NT2/D1 (cell line): ENCODE results near the gene NUP62CL.

Experiments used
- DNase-seq: peaks from one replicate; pipeline ENCODE4 v3.0.0-alpha.2; 2011; ENCODE audit warnings: low read depth, low spot score
- H3K27me3 ChIP-seq: 2 replicates; pipeline ENCODE4 v1.6.0; 2011; ENCODE audit warnings: mild to moderate bottlenecking; ENCODE audit not compliant: insufficient read length, insufficient read depth
- H3K36me3 ChIP-seq: 2 replicates; pipeline ENCODE4 v1.6.1; 2011; ENCODE audit warnings: mild to moderate bottlenecking, low read length, mixed read lengths; ENCODE audit not compliant: insufficient read depth, insufficient read length
- H3K4me1 ChIP-seq: 2 replicates; pipeline ENCODE4 v1.5.1; 2011; ENCODE audit not compliant: insufficient read depth, insufficient read length
- H3K4me3 ChIP-seq: 2 replicates; pipeline ENCODE4 v1.5.1; 2011; ENCODE audit warnings: low read depth; ENCODE audit not compliant: insufficient read length
- H3K9ac ChIP-seq: 2 replicates; pipeline ENCODE4 v1.6.0; 2011; ENCODE audit warnings: low read depth; ENCODE audit not compliant: insufficient read length
- H3K9me3 ChIP-seq: 2 replicates; pipeline ENCODE4 v1.5.1; 2011; ENCODE audit warnings: mild to moderate bottlenecking, low read length; ENCODE audit not compliant: insufficient read depth
- SUZ12 ChIP-seq: IDR thresholded peaks from 2 replicates; pipeline ENCODE4 v1.6.1; 2011; ENCODE audit not compliant: insufficient read length, insufficient read depth; ENCODE audit errors: extremely low read depth
- YY1 ChIP-seq: IDR thresholded peaks from 2 replicates; pipeline ENCODE4 v1.6.1; 2011; ENCODE audit not compliant: insufficient read length, insufficient read depth
- ZNF274 ChIP-seq: IDR thresholded peaks from 2 replicates; pipeline ENCODE4 v1.6.1; 2011; ENCODE audit warnings: mild to moderate bottlenecking, low read depth, low read length

NUP62CL gene, protein sequence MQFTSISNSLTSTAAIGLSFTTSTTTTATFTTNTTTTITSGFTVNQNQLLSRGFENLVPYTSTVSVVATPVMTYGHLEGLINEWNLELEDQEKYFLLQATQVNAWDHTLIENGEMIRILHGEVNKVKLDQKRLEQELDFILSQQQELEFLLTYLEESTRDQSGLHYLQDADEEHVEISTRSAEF

GRCh38 chrX:107205770-107206696 lies at the start of gene NUP62CL, which contains the start of gene DNAAF6:
TSS of gene NUP62CL (minus strand) at chrX:107206433. CDS start at chrX:107175146, 31,287 bp downstream.
TSS of gene DNAAF6 (plus strand) at chrX:107206611. CDS start at chrX:107212876, 6,265 bp downstream.
- Histone ChIP-seq H3K4me1 (no peaks in the 10 kb centered on the region), H3K9me3 (no peaks in the 10 kb centered on the region), H3K36me3 (no peaks in the 10 kb centered on the region), H3K27me3 (no peaks in the 10 kb centered on the region), H3K9ac (peak within 1 kb of the TSS; percentile 76), H3K4me3 (peak within 1 kb of the TSS; percentile 78)
- TF ChIP-seq ZNF274: no peak
- TF ChIP-seq YY1: no peak
- no peak for TF ChIP-seq SUZ12
- peak; percentile 88 for DNase-seq

DNA sequence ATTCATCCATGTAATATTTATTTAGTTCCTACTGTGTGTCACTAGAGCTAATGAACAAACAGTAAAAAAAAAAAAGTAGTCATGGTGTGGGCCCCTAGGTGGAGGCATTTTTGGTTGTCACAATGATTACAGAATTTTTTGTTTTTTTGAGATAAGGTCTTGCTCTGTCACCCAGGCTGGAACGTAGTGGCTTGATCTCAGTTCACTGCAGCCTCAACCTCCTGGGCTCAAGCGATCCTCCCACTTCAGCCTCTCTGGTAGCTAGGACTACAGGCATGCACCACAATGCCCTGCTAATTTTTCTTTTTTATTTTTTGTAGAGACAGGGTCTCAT lies 22.2 kb upstream of the NUP62CL start:
- no peak overlapping the region for H3K4me3 ChIP-seq
- no peaks in the 10 kb centered on the region for H3K36me3 ChIP-seq
- no peaks in the 10 kb centered on the region for H3K4me1 ChIP-seq
- DNase-seq: no peak
- H3K9ac ChIP-seq: no peak overlapping the region
- TF ChIP-seq ZNF274 (no peak), SUZ12 (no peak), YY1 (no peak)
- no peaks in the 10 kb centered on the region for H3K9me3 ChIP-seq
- H3K27me3 ChIP-seq: no peaks in the 10 kb centered on the region

DNA sequence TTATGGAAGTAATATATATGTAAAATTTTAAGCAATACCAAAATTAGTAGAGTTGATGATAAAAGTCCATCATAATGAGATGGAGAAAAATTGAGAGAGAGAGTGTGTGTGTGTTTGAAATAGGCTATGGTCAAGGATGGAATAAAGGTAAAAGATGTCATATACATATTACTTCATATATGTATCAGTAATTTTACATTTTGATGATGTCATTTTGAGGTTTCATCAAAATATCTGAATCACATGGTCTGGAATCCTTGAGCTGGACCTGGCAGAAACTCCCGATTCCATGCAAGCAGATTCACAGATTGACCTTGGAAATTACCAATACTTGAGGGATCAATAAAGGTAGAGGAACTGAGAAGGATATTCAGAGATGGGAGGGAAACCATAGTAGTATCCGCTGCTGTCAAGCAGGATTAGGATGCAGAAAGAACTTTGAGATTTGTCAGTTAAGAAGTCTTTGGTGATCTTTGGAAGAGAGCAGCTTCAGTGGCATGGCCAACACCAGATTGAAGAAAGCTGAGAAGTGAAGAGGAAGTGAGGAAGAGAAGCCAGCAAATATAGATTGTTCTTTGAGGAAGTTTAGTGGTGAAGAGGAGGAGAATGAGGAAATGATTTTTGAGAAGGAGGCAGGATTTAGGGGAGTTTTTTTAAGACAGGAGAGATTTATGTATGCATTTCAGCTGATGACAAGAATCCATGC lies 21.7 kb upstream of the NUP62CL start:
- H3K27me3 ChIP-seq: no peaks in the 10 kb centered on the region
- no peak for TF ChIP-seq ZNF274
- no peak for TF ChIP-seq YY1
- TF ChIP-seq SUZ12: no peak
- DNase-seq: no peak
- no peak overlapping the region for H3K4me3 ChIP-seq
- no peak overlapping the region for H3K9ac ChIP-seq
- no peaks in the 10 kb centered on the region for H3K36me3 ChIP-seq
- no peaks in the 10 kb centered on the region for H3K9me3 ChIP-seq
- no peaks in the 10 kb centered on the region for H3K4me1 ChIP-seq

- H3K36me3 ChIP-seq: no peaks in the 10 kb centered on the region
- TF ChIP-seq ZNF274: no peak
- no peak for TF ChIP-seq SUZ12
- no peak for TF ChIP-seq YY1
- H3K27me3 ChIP-seq: no peaks in the 10 kb centered on the region
- no peaks in the 10 kb centered on the region for H3K9me3 ChIP-seq
- no peak overlapping the region for H3K9ac ChIP-seq
- no peak for DNase-seq
- H3K4me1 ChIP-seq: no peaks in the 10 kb centered on the region
- no peak overlapping the region for H3K4me3 ChIP-seq
Observed at GRCh38 chrX:107226757-107227156, 20.5 kb upstream of the NUP62CL start.

DNA sequence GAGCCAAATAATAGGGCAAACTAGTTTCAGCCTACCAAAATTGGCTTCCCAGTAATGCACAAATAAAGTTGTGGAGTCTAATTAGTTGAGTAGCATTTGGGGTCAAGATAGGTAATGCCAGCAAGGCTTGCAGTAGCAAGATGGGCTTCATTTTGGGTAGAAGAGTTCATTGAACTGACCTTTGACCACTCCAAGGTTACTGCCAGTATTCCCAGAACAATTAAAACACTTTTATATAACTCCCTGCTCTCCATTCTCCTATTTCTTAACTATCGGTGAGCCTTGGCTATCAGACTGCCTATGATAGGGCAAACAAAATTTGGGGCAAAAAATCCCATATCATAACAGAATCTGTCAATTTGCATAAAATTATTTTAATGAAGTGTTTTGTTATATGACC lies 7.2 kb upstream of the NUP62CL start:
- TF ChIP-seq YY1: no peak
- no peak for TF ChIP-seq ZNF274
- no peak for TF ChIP-seq SUZ12
- Histone ChIP-seq H3K36me3 (no peaks in the 10 kb centered on the region), H3K4me1 (no peaks in the 10 kb centered on the region), H3K9me3 (no peaks in the 10 kb centered on the region), H3K4me3 (no peak overlapping the region), H3K27me3 (no peaks in the 10 kb centered on the region), H3K9ac (no peak overlapping the region)
- no peak for DNase-seq

DNA sequence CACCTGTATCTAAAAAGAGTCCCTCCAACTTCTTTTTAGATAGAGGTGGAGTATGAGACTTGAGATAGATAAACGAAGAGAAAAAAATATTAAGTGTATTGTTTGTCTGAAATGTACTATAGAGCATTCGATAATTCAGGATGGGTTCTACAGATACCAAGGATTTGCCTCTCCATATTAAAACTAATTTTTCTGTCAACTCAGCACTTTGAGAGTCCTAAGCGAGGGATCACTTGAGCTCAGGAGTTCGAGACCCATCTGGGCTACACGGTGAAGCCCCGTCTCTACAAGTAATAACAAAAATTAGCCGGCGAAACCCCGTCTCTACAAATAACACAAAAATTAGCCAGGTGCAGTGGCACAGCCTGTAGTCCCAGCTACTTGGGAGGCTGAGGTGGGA lies 1.7 kb upstream of the NUP62CL start:
- Histone ChIP-seq H3K36me3 (no peaks in the 10 kb centered on the region), H3K4me3 (no peak overlapping the region), H3K9me3 (no peaks in the 10 kb centered on the region), H3K9ac (no peak overlapping the region), H3K4me1 (no peaks in the 10 kb centered on the region), H3K27me3 (no peaks in the 10 kb centered on the region)
- DNase-seq: no peak
- TF ChIP-seq ZNF274: no peak
- TF ChIP-seq YY1: no peak
- TF ChIP-seq SUZ12: no peak

- DNase-seq: no peak
- Histone ChIP-seq H3K36me3 (no peaks in the 10 kb centered on the region), H3K9ac (no peak overlapping the region), H3K9me3 (no peaks in the 10 kb centered on the region), H3K4me1 (no peaks in the 10 kb centered on the region), H3K27me3 (no peaks in the 10 kb centered on the region), H3K4me3 (no peak overlapping the region)
- TF ChIP-seq ZNF274 (no peak), SUZ12 (no peak), YY1 (no peak)
Observed at GRCh38 chrX:107207089-107207488, 856 bp upstream of the NUP62CL start.
